HG03457 (cell line): Measurements from ENCODE around the gene TMEM222.

Experiments used
- ATAC-seq: cut with Tn5 transposase; IDR thresholded peaks from one replicate; pipeline ENCODE4 v1.9.1; 2021; ENCODE audit warnings: moderate number of reproducible peaks; ENCODE audit not compliant: unreplicated experiment

TMEM222 gene

GRCh38 chr1:27341525-27342252 lies 19.7 kb downstream of the TMEM222 start, which contains the start of gene SYTL1:
SYTL1 (plus strand) TSS chr1:27342022; CDS start chr1:27345335, 3,313 bp downstream.
- ATAC-seq, result no peak

GRCh38 chr1:27342391-27342777 lies 20.4 kb downstream of the TMEM222 start:
- no peak for ATAC-seq

GRCh38 chr1:27342778-27343638 lies 21.0 kb downstream of the TMEM222 start:
- ATAC-seq, result no peak

GRCh38 chr1:27343639-27344025 lies 21.7 kb downstream of the TMEM222 start:
- ATAC-seq, result no peak

GRCh38 chr1:27345272-27345671 lies 23.3 kb downstream of the TMEM222 start:
- no peak for ATAC-seq

- ATAC-seq, result no peak
These were observed 24.4 kb downstream of the TMEM222 start for GRCh38 chr1:27346357-27346756.

- ATAC-seq, result no peak
These were observed 25.1 kb downstream of the TMEM222 start for GRCh38 chr1:27346991-27347624.

- no peak for ATAC-seq
These were observed 27.2 kb downstream of the TMEM222 start for GRCh38 chr1:27348861-27349783.

GRCh38 chr1:27349784-27350662 lies 28.1 kb downstream of the TMEM222 start:
- ATAC-seq, result no peak

- no peak for ATAC-seq
These were observed 28.9 kb downstream of the TMEM222 start for GRCh38 chr1:27350663-27351540.

GRCh38 chr1:27351541-27352107 lies 29.7 kb downstream of the TMEM222 start:
- ATAC-seq, result no peak

GRCh38 chr1:27353166-27353565 lies 31.2 kb downstream of the TMEM222 start:
- ATAC-seq, result no peak

- ATAC-seq, result no peak
These were observed 31.7 kb downstream of the TMEM222 start for GRCh38 chr1:27353629-27354028.

GRCh38 chr1:27355683-27356082 lies 33.7 kb downstream of the TMEM222 start:
- ATAC-seq, result no peak

GRCh38 chr1:27356277-27356618 lies 34.3 kb downstream of the TMEM222 start:
- ATAC-seq, result no peak

GRCh38 chr1:27356619-27357280 lies 34.8 kb downstream of the TMEM222 start:
- no peak for ATAC-seq

- ATAC-seq, result no peak
These were observed 35.5 kb downstream of the TMEM222 start for GRCh38 chr1:27357281-27358037.
